Subcutaneous adipose tissue (tissue), 4 donors: ENCODE data around the gene LUC7L2. TPM values are rescaled to one million over a fixed set of nuclear protein-coding genes. Genes with fewer than 3 reads are reported as not detected.

Experiments
- CTCF ChIP-seq: fragments of 450-650 bp; IDR thresholded peaks from one replicate; pipeline ENCODE4 v1.5.1; 2016; ENCODE audit warnings: low read depth, mild to moderate bottlenecking, control low read depth, antibody characterized with exemption, moderate library complexity
- total RNA-seq, 4 donors: library from RNA; depleted of rRNA; stranded (reverse); fragments of >200 nt; gene quantifications; one replicate each; pipeline ENCODE4 v1.1.0, GENCODE V29; 2016

Gene LUC7L2
- total RNA-seq, 4 donors from 2014 or later: 55.2 to 102 (median 71.7) TPM

GRCh38 chr7:139332697-139333359, 26.9 kb upstream of the LUC7L2 start:
- TF ChIP-seq CTCF: no peak

GRCh38 chr7:139334399-139335150, 25.1 kb upstream of the LUC7L2 start:
- no peak for TF ChIP-seq CTCF

GRCh38 chr7:139339025-139339424, 20.7 kb upstream of the LUC7L2 start:
- TF ChIP-seq CTCF: no peak

- no peak for TF ChIP-seq CTCF
Measured at GRCh38 chr7:139339698-139340036, 20.0 kb upstream of the LUC7L2 start.

- TF ChIP-seq CTCF: no peak
Measured at GRCh38 chr7:139340037-139340807, 19.5 kb upstream of the LUC7L2 start.

- TF ChIP-seq CTCF: no peak
Measured at GRCh38 chr7:139340808-139341057, 19.0 kb upstream of the LUC7L2 start.

- TF ChIP-seq CTCF: no peak
Measured at GRCh38 chr7:139341058-139341775, 18.5 kb upstream of the LUC7L2 start, which contains the start of gene FMC1. Gene FMC1 (plus strand): TSS chr7:139341337. CDS start chr7:139341385, 48 bp downstream.
